Measurements from ENCODE around the gene GTF2F2. TPM values are rescaled to one million over a fixed set of nuclear protein-coding genes. Genes with fewer than 3 reads are reported as not detected.

Gene GTF2F2
- total and polyA plus RNA-seq, 2 donors (not counting 1 experiment from before 2014, with no cell fraction given): 5.9 to 19.6 TPM

DNA sequence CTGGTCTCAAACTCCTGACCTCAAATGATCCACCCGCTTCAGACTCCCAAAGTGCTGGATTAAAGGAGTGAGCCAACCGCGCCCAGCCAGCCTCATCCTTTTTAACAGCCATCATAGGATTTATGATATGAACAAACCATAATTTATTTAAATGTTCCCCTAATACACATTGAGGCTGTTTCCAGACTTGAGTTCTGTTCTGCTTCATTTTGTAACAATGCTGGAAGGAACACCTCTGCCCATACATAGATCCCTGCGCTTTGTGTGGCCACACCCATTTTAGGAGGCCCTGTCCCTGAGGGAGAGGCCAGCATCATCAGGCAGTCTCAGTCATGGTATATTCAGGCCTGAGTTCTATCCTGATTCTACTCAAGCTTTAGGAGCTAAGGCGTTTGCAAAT is 184.8 kb downstream of the GTF2F2 start:
- Mint-ChIP-seq H3K27me3 (peaks cover 22% of the 10 kb centered on the region), H3K27ac (no peak overlapping the region), H3K9me3 (ENCODE audit: insufficient read depth) (no peaks in the 10 kb centered on the region), H3K4me3 (no peak overlapping the region), H3K4me1 (peaks cover 6% of the 10 kb centered on the region)
- Histone ChIP-seq H3K27ac (ENCODE audit: low read length in 2 of 2) (no peak overlapping the region), H4K20me1 (ENCODE audit: control insufficient read depth, insufficient read depth, low read length, poor library complexity, severe bottlenecking) (no peaks in the 10 kb centered on the region), H3K27me3 (replicated peaks in 1 of 4; ENCODE audit: control extremely low read depth in 1 of 4, control insufficient read depth in 3 of 4, insufficient read depth in 4 of 4, low read length in 3 of 4) (peaks cover 0 to 9% (median 5%) of the 10 kb centered on the region in 4 experiments), H3K9ac (ENCODE audit: low read length) (no peak overlapping the region), H3K9me3 (ENCODE audit: control extremely low read depth in 1 of 3, control insufficient read depth in 2 of 3, insufficient read depth in 1 of 3, low read length in 2 of 3) (peaks cover 0 to 4% (median 0%) of the 10 kb centered on the region in 3 donors), H3K36me3 (replicated peaks in 1 of 2; ENCODE audit: control extremely low read depth in 1 of 2, control insufficient read depth in 1 of 2, extremely low read depth in 1 of 2, insufficient read depth in 2 of 2, low read length in 1 of 2) (no peaks in the 10 kb centered on the region), H3K79me2 (ENCODE audit: control insufficient read depth, insufficient read depth, low read length) (no peaks in the 10 kb centered on the region), H2AFZ (ENCODE audit: insufficient read depth, low read depth, low read length, poor library complexity, severe bottlenecking) (no peak overlapping the region), H3K4me1 (ENCODE audit: control insufficient read depth in 2 of 2, insufficient read depth in 2 of 2, low read length in 2 of 2) (peaks cover 0 to 2% of the 10 kb centered on the region in 2 donors), H3K4me2 (replicated peaks; ENCODE audit: low read depth, low read length, poor library complexity, severe bottlenecking) (no peak overlapping the region), H3K4me3 (ENCODE audit: control extremely low read depth in 1 of 5, extremely low read depth in 1 of 5, insufficient read depth in 1 of 5, low read depth in 2 of 5, low read length in 4 of 5) (no peak overlapping the region)
- ChIA-PET POLR2A (no interaction called here), CTCF (no interaction called here)
- DNase-seq (no peak), ATAC-seq (ENCODE audit: low read depth) (no peak)
- WGBS (ENCODE audit: insufficient coverage): 85% methylated on average over 2 of the region's 5 CpGs
- intact Hi-C loops (cut with micrococcal nuclease): loop anchor here (5.0 to 10.0 kb wide), 2 partner anchors 180 to 1398 kb away; partner anchors contain the start of gene GTF2F2
- TF ChIP-seq CTCF (IDR thresholded peaks at IDR 0.05): no peak
- no peak for TF ChIP-seq EZH2 (IDR thresholded peaks at IDR 0.05; ENCODE audit: borderline replicate concordance, insufficient read depth, low read depth, low read length, poor library complexity, severe bottlenecking)

- H3K9ac ChIP-seq (ENCODE audit: low read length): no peak overlapping the region
- POLR2A ChIA-PET: no interaction called here
- no peaks in the 10 kb centered on the region for H3K9me3 Mint-ChIP-seq (ENCODE audit: insufficient read depth)
Measured at GRCh38 chr13:45306966-45307365, 186.7 kb downstream of the GTF2F2 start.

More at GRCh38 chr13:45306966-45307365, 186.7 kb downstream of the GTF2F2 start:
- peaks cover 36% of the 10 kb centered on the region for H3K27me3 Mint-ChIP-seq
- peaks cover 0 to under 1% (median 0%) of the 10 kb centered on the region in 3 donors for H3K9me3 ChIP-seq (ENCODE audit: control extremely low read depth in 1 of 3, control insufficient read depth in 2 of 3, insufficient read depth in 1 of 3, low read length in 2 of 3)
- intact Hi-C loops (cut with micrococcal nuclease): loop anchor here (5.0 to 10.0 kb wide), 2 partner anchors 182 to 1400 kb away; partner anchors contain the start of gene GTF2F2
- H3K27me3 ChIP-seq (replicated peaks in 1 of 4; ENCODE audit: control extremely low read depth in 1 of 4, control insufficient read depth in 3 of 4, insufficient read depth in 4 of 4, low read length in 3 of 4): peaks cover 0 to 20% (median 12%) of the 10 kb centered on the region in 4 experiments
- peaks cover 11 to 15% of the 10 kb centered on the region in 2 donors for H3K4me1 ChIP-seq (ENCODE audit: control insufficient read depth in 2 of 2, insufficient read depth in 2 of 2, low read length in 2 of 2)
- H3K27ac Mint-ChIP-seq: no peak overlapping the region
- no peak for TF ChIP-seq EZH2 (IDR thresholded peaks at IDR 0.05; ENCODE audit: borderline replicate concordance, insufficient read depth, low read depth, low read length, poor library complexity, severe bottlenecking)
- TF ChIP-seq CTCF (IDR thresholded peaks at IDR 0.05): no peak
- no peak overlapping the region for H2AFZ ChIP-seq (ENCODE audit: insufficient read depth, low read depth, low read length, poor library complexity, severe bottlenecking)
- DNase-seq (no peak), ATAC-seq (ENCODE audit: low read depth) (no peak)
- CTCF ChIA-PET: interaction anchor here (2.1 to 4.7 kb wide), 2 partner anchors 17 to 258 kb away, joined by 6 to 97 read pairs; no protein-coding TSS in a partner anchor
- no peak overlapping the region for H3K27ac ChIP-seq (ENCODE audit: low read length in 2 of 2)
- H4K20me1 ChIP-seq (ENCODE audit: control insufficient read depth, insufficient read depth, low read length, poor library complexity, severe bottlenecking): no peaks in the 10 kb centered on the region
- H3K4me1 Mint-ChIP-seq: peaks cover 17% of the 10 kb centered on the region
- H3K4me2 ChIP-seq (replicated peaks; ENCODE audit: low read depth, low read length, poor library complexity, severe bottlenecking): no peak overlapping the region
- no peaks in the 10 kb centered on the region for H3K79me2 ChIP-seq (ENCODE audit: control insufficient read depth, insufficient read depth, low read length)
- no peak overlapping the region for H3K4me3 ChIP-seq (ENCODE audit: control extremely low read depth in 1 of 5, extremely low read depth in 1 of 5, insufficient read depth in 1 of 5, low read depth in 2 of 5, low read length in 4 of 5)
- H3K4me3 Mint-ChIP-seq: no peak overlapping the region
- H3K36me3 ChIP-seq (replicated peaks in 1 of 2; ENCODE audit: control extremely low read depth in 1 of 2, control insufficient read depth in 1 of 2, extremely low read depth in 1 of 2, insufficient read depth in 2 of 2, low read length in 1 of 2): no peaks in the 10 kb centered on the region
